H9 (cell line): Measurements from ENCODE around the gene ATF6. TPM values are rescaled to one million over a fixed set of nuclear protein-coding genes. Genes with fewer than 3 reads are reported as not detected.

Source experiments
- DNase-seq: peaks from one replicate; pipeline ENCODE4 v3.0.0-alpha.2; 2017
- H2AFZ ChIP-seq: one replicate; pipeline ENCODE4 v1.6.1; 2013; ENCODE audit warnings: mild to moderate bottlenecking, low read length, control low read depth, moderate library complexity
- H2AK5ac ChIP-seq: 2 replicates; pipeline ENCODE4 v1.6.1; 2013; ENCODE audit warnings: low read length, control low read depth, mixed read lengths; ENCODE audit not compliant: insufficient read length
- H2BK120ac ChIP-seq: one replicate; pipeline ENCODE4 v1.6.1; 2013; ENCODE audit warnings: low read depth, mild to moderate bottlenecking, low read length, control low read depth, inconsistent platforms; ENCODE audit not compliant: poor library complexity, severe bottlenecking
- H2BK12ac ChIP-seq: 2 replicates; pipeline ENCODE4 v1.6.1; 2013; ENCODE audit warnings: low read length, control low read depth, mixed read lengths, low read depth; ENCODE audit not compliant: insufficient read length
- H2BK15ac ChIP-seq: 2 replicates; pipeline ENCODE4 v1.6.1; 2013; ENCODE audit warnings: low read depth, low read length, control low read depth
- H2BK20ac ChIP-seq: one replicate; pipeline ENCODE4 v1.6.1; 2013; ENCODE audit warnings: low read depth, mild to moderate bottlenecking, low read length, control low read depth, inconsistent platforms; ENCODE audit not compliant: poor library complexity, severe bottlenecking
- H2BK5ac ChIP-seq: 2 replicates; pipeline ENCODE4 v1.6.1; 2013; ENCODE audit warnings: low read length, control low read depth, mixed read lengths; ENCODE audit not compliant: insufficient read length
- H3K14ac ChIP-seq: 2 replicates; pipeline ENCODE4 v1.6.1; 2013; ENCODE audit warnings: low read length, control low read depth; ENCODE audit not compliant: insufficient read depth
- H3K18ac ChIP-seq: 2 replicates; pipeline ENCODE4 v1.6.1; 2013; ENCODE audit warnings: low read depth, mild to moderate bottlenecking, mixed read lengths, low read length, control low read depth; ENCODE audit not compliant: insufficient read length
- H3K23ac ChIP-seq: 2 replicates; pipeline ENCODE4 v1.6.1; 2013; ENCODE audit warnings: low read length, control low read depth, mixed read lengths, low read depth; ENCODE audit not compliant: insufficient read length
- H3K23me2 ChIP-seq: 2 replicates; pipeline ENCODE4 v1.6.1; 2013; ENCODE audit warnings: low read depth, mild to moderate bottlenecking, mixed read lengths, low read length, control low read depth; ENCODE audit not compliant: insufficient read length, poor library complexity, severe bottlenecking
- H3K27ac ChIP-seq: 2 replicates; pipeline ENCODE4 v1.5.1; 2013; ENCODE audit warnings: low read length, control low read depth, mixed read lengths, low read depth; ENCODE audit not compliant: insufficient read length
- H3K27me3 ChIP-seq: 2 replicates; pipeline ENCODE4 v1.6.1; 2013; ENCODE audit warnings: low read length, control low read depth, inconsistent platforms; ENCODE audit not compliant: insufficient read depth
- H3K4ac ChIP-seq: 2 replicates; pipeline ENCODE4 v1.6.1; 2013; ENCODE audit warnings: low read depth, mild to moderate bottlenecking, control low read depth, inconsistent platforms, low read length, moderate library complexity
- H3K4me1 ChIP-seq: 2 replicates; pipeline ENCODE4 v1.6.1; 2013; ENCODE audit warnings: low read length, control low read depth, inconsistent platforms; ENCODE audit not compliant: insufficient read depth
- H3K4me2 ChIP-seq: 2 replicates; pipeline ENCODE4 v1.6.1; 2013; ENCODE audit warnings: low read length, control low read depth, mixed read lengths; ENCODE audit not compliant: insufficient read length, insufficient read depth
- H3K56ac ChIP-seq: 2 replicates; pipeline ENCODE4 v1.6.1; 2013; ENCODE audit warnings: low read depth, mild to moderate bottlenecking, mixed read lengths, low read length, control low read depth; ENCODE audit not compliant: insufficient read length
- H3K79me1 ChIP-seq: 2 replicates; pipeline ENCODE4 v1.6.1; 2013; ENCODE audit warnings: low read depth, mild to moderate bottlenecking, moderate library complexity, low read length, control low read depth, inconsistent platforms; ENCODE audit not compliant: insufficient read depth, poor library complexity, severe bottlenecking
- H3K79me2 ChIP-seq: 2 replicates; pipeline ENCODE4 v1.6.1; 2013; ENCODE audit warnings: low read length, control low read depth, inconsistent platforms; ENCODE audit not compliant: insufficient read depth
- H3K9ac ChIP-seq: 2 replicates; pipeline ENCODE4 v1.6.1; 2013; ENCODE audit warnings: low read length, control low read depth, mixed read lengths; ENCODE audit not compliant: insufficient read length; ENCODE audit errors: extremely low read depth
- H3K9me3 ChIP-seq: one replicate; pipeline ENCODE4 v1.6.1; 2013; ENCODE audit warnings: low read depth, low read length, inconsistent platforms; ENCODE audit not compliant: control insufficient read depth
- H3T11ph ChIP-seq: one replicate; pipeline ENCODE4 v1.6.1; 2013; ENCODE audit warnings: mild to moderate bottlenecking, low read length, control low read depth, inconsistent platforms
- H4K20me1 ChIP-seq: one replicate; pipeline ENCODE4 v1.6.1; 2013; ENCODE audit not compliant: control insufficient read depth, insufficient read length, insufficient read depth
- H4K5ac ChIP-seq: 2 replicates; pipeline ENCODE4 v1.6.1; 2013; ENCODE audit warnings: low read depth, mild to moderate bottlenecking, mixed read lengths, low read length, control low read depth; ENCODE audit not compliant: insufficient read length
- H4K8ac ChIP-seq: replicated peaks from 2 replicates; pipeline ENCODE4 v1.6.1; 2013; ENCODE audit warnings: low read length, control low read depth, mixed read lengths, low read depth; ENCODE audit not compliant: insufficient read length
- H4K91ac ChIP-seq: 2 replicates; pipeline ENCODE4 v1.6.1; 2013; ENCODE audit warnings: low read depth, mild to moderate bottlenecking, moderate library complexity, mixed read lengths, low read length, control low read depth; ENCODE audit not compliant: insufficient read length
- H3K27ac Mint-ChIP-seq, 3 experiments: 2 replicates in 2 of 3; 3 replicates in 1 of 3; pipeline ENCODE4 v1.8.0; 2020 to 2021; ENCODE audit warnings: mixed read lengths in 3 of 3, mild to moderate bottlenecking in 1 of 3, moderate library complexity in 1 of 3
- H3K27me3 Mint-ChIP-seq: 2 replicates; pipeline ENCODE4 v1.8.0; 2021; ENCODE audit warnings: low read depth, mild to moderate bottlenecking, moderate library complexity, mixed read lengths
- H3K36me3 Mint-ChIP-seq, 3 experiments: 2 replicates in 2 of 3; 3 replicates in 1 of 3; pipeline ENCODE4 v1.8.0; 2020 to 2021; ENCODE audit warnings: low read depth in 3 of 3, mixed read lengths in 3 of 3; ENCODE audit not compliant: insufficient read depth in 1 of 3
- H3K4me1 Mint-ChIP-seq, 2 experiments: 2 replicates each; pipeline ENCODE4 v1.8.0; 2020; ENCODE audit warnings: mixed read lengths in 2 of 2
- H3K4me3 Mint-ChIP-seq, 2 experiments: 2 replicates in 1 of 2; 3 replicates in 1 of 2; pipeline ENCODE4 v1.8.0; 2020 to 2021; ENCODE audit warnings: mild to moderate bottlenecking in 2 of 2, mixed read lengths in 2 of 2, moderate library complexity in 1 of 2
- H3K9me3 Mint-ChIP-seq, 2 experiments: 2 replicates in 1 of 2; 3 replicates in 1 of 2; pipeline ENCODE4 v1.8.0; 2020; ENCODE audit warnings: mild to moderate bottlenecking in 2 of 2, mixed read lengths in 2 of 2, moderate library complexity in 1 of 2
- CTCF ChIP-seq: fragments of 200-600 bp; sonication (generic); conservative IDR thresholded peaks from 3 replicates; pipeline ENCODE4 v1.8.0; 2021; ENCODE audit warnings: antibody characterized with exemption, mild to moderate bottlenecking
- WGBS: extraction: QIAGEN DNeasy Blood & Tissue Kit; methylation state at CpG from one replicate; pipeline ENCODE4 v1.1.7; 2013; ENCODE audit warnings: missing lambda C conversion rate, low lambda C conversion rate, mixed read lengths; ENCODE audit not compliant: insufficient read length; ENCODE audit errors: extremely low coverage; 5-methylcytosine and 5-hydroxymethylcytosine counted together
- total RNA-seq: library from RNA; stranded (reverse); gene quantifications from 2 replicates; pipeline ENCODE4 v1.2.1, GENCODE V29; 2021

Gene ATF6
- total RNA-seq, 1 experiment from 2014 or later: 11.2 TPM

GRCh38 chr1:161824618-161825017 lies 58.5 kb downstream of the ATF6 start:
- no peak overlapping the region for H3K27ac Mint-ChIP-seq
- peaks cover 0 to 6% of the 10 kb centered on the region in 2 experiments; a peak in 1 of 4 replicates for H3K4me1 Mint-ChIP-seq
- DNase-seq: no peak
- no peaks in the 10 kb centered on the region for H3K9me3 ChIP-seq
- H3K79me2 ChIP-seq: no peaks in the 10 kb centered on the region
- no peak overlapping the region for H3K4me3 Mint-ChIP-seq
- no peaks in the 10 kb centered on the region for H3K27me3 Mint-ChIP-seq
- H3K18ac ChIP-seq: no peak overlapping the region
- no peak overlapping the region for H2BK120ac ChIP-seq
- no peak overlapping the region for H2BK5ac ChIP-seq
- no peak overlapping the region for H4K8ac ChIP-seq
- no peak overlapping the region for H2BK15ac ChIP-seq
- no peak overlapping the region for H3K9ac ChIP-seq
- H4K5ac ChIP-seq: no peak overlapping the region
- H3K23ac ChIP-seq: no peak overlapping the region
- peaks cover 7% of the 10 kb centered on the region; the same call in 1 of the 2 replicates for H3K4me1 ChIP-seq
- H3K56ac ChIP-seq: no peak overlapping the region
- no peak overlapping the region for H2AK5ac ChIP-seq
- H4K91ac ChIP-seq: no peak overlapping the region
- H3K4ac ChIP-seq: no peak overlapping the region
- H3K27me3 ChIP-seq: no peaks in the 10 kb centered on the region
- H3K27ac ChIP-seq: no peak overlapping the region
- H3T11ph ChIP-seq: no peak overlapping the region
- no peak overlapping the region for H3K4me2 ChIP-seq
- no peak overlapping the region for H3K14ac ChIP-seq
- no peak overlapping the region for H2AFZ ChIP-seq
- H3K23me2 ChIP-seq: no peaks in the 10 kb centered on the region
- no peaks in the 10 kb centered on the region for H3K79me1 ChIP-seq
- peaks cover 5 to 8% (median 5%) of the 10 kb centered on the region in 3 experiments; a peak in 5 of 7 replicates for H3K36me3 Mint-ChIP-seq
- no CpG with 5 or more reads among the region's 1 CpG for WGBS
- H2BK20ac ChIP-seq: no peak overlapping the region
- no peak overlapping the region for H2BK12ac ChIP-seq
- H4K20me1 ChIP-seq: no peaks in the 10 kb centered on the region
- TF ChIP-seq CTCF: no peak
- H3K9me3 Mint-ChIP-seq: peaks cover 0 to 3% of the 10 kb centered on the region in 2 experiments; a peak in 1 of 5 replicates
